ENCODE measurements around the gene TMEM109. TPM values are rescaled to one million over a fixed set of nuclear protein-coding genes. Genes with fewer than 3 reads are reported as not detected.

TMEM109 gene
- total and polyA plus RNA-seq, 2 of the 13 experiments (the other 11 are each of a cell fraction or from before 2014, with no cell fraction given) = 7.7 to 18.0 TPM

- TF ChIP-seq ELF4 (CRISPR knock-in tag; IDR thresholded peaks at IDR 0.05; ENCODE audit: borderline replicate concordance) = no peak
Observed at GRCh38 chr11:60960405-60960804, 46.4 kb downstream of the TMEM109 start (continued).

GRCh38 chr11:60964801-60965200 is 50.8 kb downstream of the TMEM109 start:
- no TSS peak for BruUV-seq (replicated peaks)
- H3K9me3 ChIP-seq (ENCODE audit: low read length) = no peaks in the 10 kb centered on the region
- in situ Hi-C loops (cut with HindIII; ENCODE audit: extremely low pct_ligation_motif_present, low pct_unique_long_range_greater_than_20kb) (no loop called here), intact Hi-C loops (cut with micrococcal nuclease; ENCODE audit: unreplicated experiment) (no loop called here)
- H4K20me1 ChIP-seq (ENCODE audit: insufficient read depth, low read length) = no peaks in the 10 kb centered on the region
- no peak overlapping the region for H3K4me3 ChIP-seq (replicated peaks in 1 of 3; ENCODE audit: insufficient read depth in 1 of 3, low read depth in 2 of 3, low read length in 3 of 3)
- ATAC-seq (no peak), DNase-seq (ENCODE audit: low spot score) (no peak), FAIRE-seq (no peak)
- H3K27me3 ChIP-seq (ENCODE audit: control insufficient read depth in 1 of 2, insufficient read depth in 2 of 2, low read length in 2 of 2) = peaks cover 0 to 36% of the 10 kb centered on the region in 2 experiments; a peak in 2 of 5 replicates
- H3K9ac ChIP-seq (ENCODE audit: insufficient read depth, low read depth, low read length) = no peak overlapping the region
- H2AFZ ChIP-seq (ENCODE audit: low read length) = no peak overlapping the region
- TF ChIP-seq ZNF574 (CRISPR knock-in tag; IDR thresholded peaks at IDR 0.05) (no peak), PRMT3 (CRISPR knock-in tag; IDR thresholded peaks at IDR 0.05; ENCODE audit: borderline replicate concordance, low read depth) (no peak), TOPORS (CRISPR knock-in tag; IDR thresholded peaks at IDR 0.05) (no peak)
- CTCF ChIA-PET (ENCODE audit: low intra/inter-chr PET ratio, low total read pairs) = no interaction called here
- no peaks in the 10 kb centered on the region for H3K4me1 ChIP-seq (ENCODE audit: insufficient read depth, low read length)
- no peaks in the 10 kb centered on the region for H3K79me2 ChIP-seq (ENCODE audit: insufficient read depth, low read length)
- no CpG with 5 or more reads among the region's 6 CpGs for WGBS (ENCODE audit: low lambda C conversion rate)
- H3K27ac ChIP-seq (ENCODE audit: extremely low read length, insufficient read depth, low read length) = no peak overlapping the region
- POLR2A ChIA-PET = no interaction called here
- H3K36me3 ChIP-seq (replicated peaks in 1 of 2; ENCODE audit: control insufficient read depth in 1 of 2, insufficient read depth in 2 of 2, low read length in 2 of 2) = no peaks in the 10 kb centered on the region
- H3K4me2 ChIP-seq (ENCODE audit: low read depth, low read length) = no peak overlapping the region
